HPDE6-E6E7 (cell line): ENCODE measurements around the gene GABRR3.

ENCODE experiments used
- DNase-seq: peaks from one replicate; pipeline ENCODE4 v3.0.0; 2011; ENCODE audit warnings: missing footprints; ENCODE audit errors: extremely low spot score

The GABRR3 gene

GRCh38 chr3:98035208-98035607, at the start of gene GABRR3:
TSS of gene GABRR3 (minus strand) at chr3:98035315. CDS start at chr3:98034987, 328 bp downstream.
- no peak for DNase-seq

- no peak for DNase-seq
Measured at GRCh38 chr3:98073486-98073885, 38.4 kb upstream of the GABRR3 start.

GRCh38 chr3:98070840-98071239, 35.7 kb upstream of the GABRR3 start:
- DNase-seq, result no peak

GRCh38 chr3:98068824-98069223, 33.7 kb upstream of the GABRR3 start:
- no peak for DNase-seq

GRCh38 chr3:98058244-98058960, 23.3 kb upstream of the GABRR3 start:
- no peak for DNase-seq

- no peak for DNase-seq
Measured at GRCh38 chr3:98057631-98058030, 22.5 kb upstream of the GABRR3 start.

GRCh38 chr3:98056035-98056434, 20.9 kb upstream of the GABRR3 start:
- no peak for DNase-seq

GRCh38 chr3:98049271-98049670, 14.2 kb upstream of the GABRR3 start:
- no peak for DNase-seq

GRCh38 chr3:98048586-98048985, 13.5 kb upstream of the GABRR3 start:
- DNase-seq, result no peak

GRCh38 chr3:98041350-98041749, 6.2 kb upstream of the GABRR3 start:
- DNase-seq, result no peak

- peak; percentile 51 for DNase-seq
Measured at GRCh38 chr3:98039322-98040024, 4.4 kb upstream of the GABRR3 start.

- no peak for DNase-seq
Measured at GRCh38 chr3:98038876-98039275, 3.8 kb upstream of the GABRR3 start.

GRCh38 chr3:98038286-98038685, 3.2 kb upstream of the GABRR3 start:
- no peak for DNase-seq

GRCh38 chr3:98034486-98034885, 629 bp downstream of the GABRR3 start:
- no peak for DNase-seq

GRCh38 chr3:98034036-98034435, 1.1 kb downstream of the GABRR3 start:
- DNase-seq, result no peak

GRCh38 chr3:98032904-98033303, 2.2 kb downstream of the GABRR3 start:
- DNase-seq, result no peak

GRCh38 chr3:98032265-98032664, 2.9 kb downstream of the GABRR3 start:
- no peak for DNase-seq

- no peak for DNase-seq
Measured at GRCh38 chr3:98029083-98029482, 6.0 kb downstream of the GABRR3 start.

- DNase-seq, result no peak
Measured at GRCh38 chr3:98027085-98027446, 8.0 kb downstream of the GABRR3 start.

- DNase-seq, result no peak
Measured at GRCh38 chr3:98026425-98027084, 8.6 kb downstream of the GABRR3 start.

- DNase-seq, result no peak
Measured at GRCh38 chr3:98025392-98025945, 9.6 kb downstream of the GABRR3 start.

GRCh38 chr3:98022978-98023820, 11.9 kb downstream of the GABRR3 start:
- DNase-seq, result peak; percentile 56
